Measurements from ENCODE around the gene TUT4. TPM values are rescaled to one million over a fixed set of nuclear protein-coding genes. Genes with fewer than 3 reads are reported as not detected.

Gene TUT4
- total and polyA plus RNA-seq, 2 experiments from 2014 or later, result 37.9 to 58.0 TPM

DNA sequence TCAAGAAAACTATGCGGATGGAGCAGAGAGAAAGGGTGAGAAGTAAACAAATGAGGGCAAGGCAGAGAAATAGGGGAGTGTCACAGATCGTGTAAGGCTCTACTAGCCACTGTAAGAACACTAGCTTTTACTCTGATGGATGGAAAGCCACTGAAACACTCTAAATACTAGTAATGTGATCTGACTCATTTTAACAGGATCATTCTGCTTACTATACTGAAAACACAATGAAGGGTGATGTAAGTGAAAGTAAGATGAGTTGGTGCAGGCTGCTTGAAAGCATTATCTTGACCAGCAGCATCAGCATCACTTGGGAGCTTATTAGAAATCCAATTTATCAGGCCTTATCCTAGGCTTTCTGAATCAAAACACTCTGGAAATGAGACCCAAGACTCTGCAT is 32.7 kb downstream of the TUT4 start:
- H3K9me3 ChIP-seq (ENCODE audit: low read depth), result no peaks in the 10 kb centered on the region
- no peaks in the 10 kb centered on the region for H3K4me1 ChIP-seq (ENCODE audit: insufficient read depth)
- WGBS (ENCODE audit: low lambda C conversion rate, missing lambda C conversion rate), result 77% methylated on average over 2 of the region's 2 CpGs
- TF ChIP-seq, protein P1, sequence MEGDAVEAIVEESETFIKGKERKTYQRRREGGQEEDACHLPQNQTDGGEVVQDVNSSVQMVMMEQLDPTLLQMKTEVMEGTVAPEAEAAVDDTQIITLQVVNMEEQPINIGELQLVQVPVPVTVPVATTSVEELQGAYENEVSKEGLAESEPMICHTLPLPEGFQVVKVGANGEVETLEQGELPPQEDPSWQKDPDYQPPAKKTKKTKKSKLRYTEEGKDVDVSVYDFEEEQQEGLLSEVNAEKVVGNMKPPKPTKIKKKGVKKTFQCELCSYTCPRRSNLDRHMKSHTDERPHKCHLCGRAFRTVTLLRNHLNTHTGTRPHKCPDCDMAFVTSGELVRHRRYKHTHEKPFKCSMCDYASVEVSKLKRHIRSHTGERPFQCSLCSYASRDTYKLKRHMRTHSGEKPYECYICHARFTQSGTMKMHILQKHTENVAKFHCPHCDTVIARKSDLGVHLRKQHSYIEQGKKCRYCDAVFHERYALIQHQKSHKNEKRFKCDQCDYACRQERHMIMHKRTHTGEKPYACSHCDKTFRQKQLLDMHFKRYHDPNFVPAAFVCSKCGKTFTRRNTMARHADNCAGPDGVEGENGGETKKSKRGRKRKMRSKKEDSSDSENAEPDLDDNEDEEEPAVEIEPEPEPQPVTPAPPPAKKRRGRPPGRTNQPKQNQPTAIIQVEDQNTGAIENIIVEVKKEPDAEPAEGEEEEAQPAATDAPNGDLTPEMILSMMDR (IDR thresholded peaks at IDR 0.05; ENCODE audit: poor library complexity), result no peak
- TF ChIP-seq EZH2 (IDR thresholded peaks at IDR 0.05; ENCODE audit: borderline replicate concordance), result no peak
- TF ChIP-seq EZH2phosphoT487 (IDR thresholded peaks at IDR 0.05; ENCODE audit: low read depth, severe bottlenecking, unreplicated experiment), result no peak
- no peak for DNase-seq (ENCODE audit: low spot score)
- no peak overlapping the region for H2AFZ ChIP-seq
- H3K36me3 ChIP-seq (replicated peaks; ENCODE audit: insufficient read depth, low read depth), result no peaks in the 10 kb centered on the region
- H3K27ac ChIP-seq, result no peak overlapping the region
- H3K79me2 ChIP-seq, result peaks cover 76% of the 10 kb centered on the region
- no peak overlapping the region for H3K4me2 ChIP-seq
- H3K4me3 ChIP-seq, result no peak overlapping the region
- no peaks in the 10 kb centered on the region for H3K27me3 ChIP-seq
- no peaks in the 10 kb centered on the region for H3K9me2 ChIP-seq (replicated peaks; ENCODE audit: insufficient read depth)
- H4K20me1 ChIP-seq (ENCODE audit: insufficient read depth, poor library complexity, severe bottlenecking), result no peaks in the 10 kb centered on the region

DNA sequence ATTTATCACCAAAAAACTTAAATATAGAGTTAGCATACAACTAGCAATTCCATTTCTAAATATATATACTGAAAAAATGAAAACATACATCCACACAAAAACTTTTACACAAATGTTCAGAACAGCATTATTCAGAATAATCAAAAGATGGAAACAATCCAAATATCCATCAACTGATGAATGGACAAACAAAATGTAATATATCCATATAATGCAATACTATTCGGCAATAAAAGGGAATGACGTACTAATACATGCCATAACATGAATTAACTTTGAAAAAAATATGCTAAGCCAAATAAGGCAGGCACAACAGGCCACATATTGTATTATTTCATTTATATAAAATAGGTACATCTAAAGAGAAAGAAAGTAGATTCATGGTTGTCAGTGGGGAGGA is 33.9 kb downstream of the TUT4 start:
- Histone ChIP-seq H3K4me1 (ENCODE audit: insufficient read depth) (no peaks in the 10 kb centered on the region), H3K27ac (no peak overlapping the region), H3K4me3 (no peak overlapping the region), H4K20me1 (ENCODE audit: insufficient read depth, poor library complexity, severe bottlenecking) (no peaks in the 10 kb centered on the region), H3K9me2 (replicated peaks; ENCODE audit: insufficient read depth) (no peaks in the 10 kb centered on the region), H2AFZ (no peak overlapping the region), H3K79me2 (peaks cover 66% of the 10 kb centered on the region), H3K27me3 (no peaks in the 10 kb centered on the region), H3K9me3 (ENCODE audit: low read depth) (no peaks in the 10 kb centered on the region), H3K36me3 (replicated peaks; ENCODE audit: insufficient read depth, low read depth) (no peaks in the 10 kb centered on the region), H3K4me2 (no peak overlapping the region)
- WGBS (ENCODE audit: low lambda C conversion rate, missing lambda C conversion rate), result 97% methylated on average over 2 of the region's 2 CpGs
- DNase-seq (ENCODE audit: low spot score), result no peak
- TF ChIP-seq EZH2 (IDR thresholded peaks at IDR 0.05; ENCODE audit: borderline replicate concordance) (no peak), EZH2phosphoT487 (IDR thresholded peaks at IDR 0.05; ENCODE audit: low read depth, severe bottlenecking, unreplicated experiment) (no peak)
- TF ChIP-seq, protein P1 (IDR thresholded peaks at IDR 0.05; ENCODE audit: poor library complexity), result no peak

DNA sequence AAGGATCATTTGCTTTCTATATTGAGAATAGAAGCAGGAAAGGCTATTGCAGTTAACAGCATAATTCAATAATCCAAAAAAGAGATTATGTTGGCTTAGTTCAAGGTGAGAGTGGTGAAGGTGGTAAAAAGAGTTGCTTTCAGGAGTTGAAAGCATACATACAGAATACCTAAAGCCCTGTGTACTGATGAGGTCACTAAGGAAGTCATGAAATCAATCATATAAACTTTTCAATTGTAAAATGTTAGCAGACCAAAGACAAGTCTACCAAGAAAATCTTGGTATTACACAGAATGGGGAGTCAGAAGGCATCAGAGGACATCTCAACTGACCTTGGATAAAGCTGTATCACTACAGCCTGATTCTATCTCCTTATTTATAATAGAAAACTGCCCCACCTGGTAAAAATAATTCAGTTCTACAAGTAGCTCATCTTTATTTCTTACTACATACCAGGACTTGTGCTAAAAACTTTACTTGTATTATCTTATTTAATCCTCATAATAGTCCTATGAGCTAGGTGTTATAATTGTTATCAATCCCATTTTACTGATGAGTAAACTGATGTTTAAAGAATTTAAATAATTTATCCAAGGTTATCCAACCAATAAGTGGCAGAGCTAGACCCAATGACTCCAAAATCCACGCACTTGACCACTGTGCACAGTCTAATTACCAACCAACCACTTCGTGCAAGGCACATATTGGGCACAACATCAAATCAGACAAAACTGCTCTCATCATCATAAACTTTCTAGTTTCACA is 40.9 kb downstream of the TUT4 start:
- Histone ChIP-seq H3K27ac (no peak overlapping the region), H3K4me2 (no peak overlapping the region), H3K79me2 (peaks cover 29% of the 10 kb centered on the region), H4K20me1 (ENCODE audit: insufficient read depth, poor library complexity, severe bottlenecking) (no peaks in the 10 kb centered on the region), H3K4me1 (ENCODE audit: insufficient read depth) (no peaks in the 10 kb centered on the region), H3K9me3 (ENCODE audit: low read depth) (no peaks in the 10 kb centered on the region), H3K4me3 (no peak overlapping the region), H2AFZ (no peak overlapping the region), H3K27me3 (no peaks in the 10 kb centered on the region), H3K9me2 (replicated peaks; ENCODE audit: insufficient read depth) (no peaks in the 10 kb centered on the region), H3K36me3 (replicated peaks; ENCODE audit: insufficient read depth, low read depth) (no peaks in the 10 kb centered on the region)
- WGBS (ENCODE audit: low lambda C conversion rate, missing lambda C conversion rate), result 96% methylated on average over 2 of the region's 2 CpGs
- no peak for DNase-seq (ENCODE audit: low spot score)
- TF ChIP-seq EZH2 (IDR thresholded peaks at IDR 0.05; ENCODE audit: borderline replicate concordance) (no peak), EZH2phosphoT487 (IDR thresholded peaks at IDR 0.05; ENCODE audit: low read depth, severe bottlenecking, unreplicated experiment) (no peak)

DNA sequence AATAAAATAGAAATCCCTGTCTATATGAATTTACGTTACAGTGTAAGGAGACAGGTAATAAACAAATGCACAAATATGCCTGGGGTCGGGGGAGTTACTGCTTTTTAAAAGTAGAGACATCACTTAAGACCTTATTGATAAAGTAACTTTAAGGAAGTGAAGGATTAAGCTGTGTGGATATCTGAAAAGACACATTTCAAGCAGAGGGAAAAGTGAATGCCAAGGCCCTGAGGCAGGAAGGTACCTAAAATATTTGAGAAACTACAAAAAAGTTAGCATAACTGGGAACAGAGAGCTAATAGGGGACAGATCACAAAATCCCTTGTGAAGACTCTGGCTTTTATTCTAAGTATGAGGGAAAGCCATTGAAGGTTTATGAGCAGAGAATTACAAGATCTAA is 41.5 kb downstream of the TUT4 start:
- Histone ChIP-seq H4K20me1 (ENCODE audit: insufficient read depth, poor library complexity, severe bottlenecking) (no peaks in the 10 kb centered on the region), H2AFZ (no peak overlapping the region), H3K9me3 (ENCODE audit: low read depth) (no peaks in the 10 kb centered on the region), H3K79me2 (peaks cover 27% of the 10 kb centered on the region), H3K4me3 (no peak overlapping the region), H3K4me1 (ENCODE audit: insufficient read depth) (no peaks in the 10 kb centered on the region), H3K27ac (no peak overlapping the region), H3K27me3 (no peaks in the 10 kb centered on the region), H3K36me3 (replicated peaks; ENCODE audit: insufficient read depth, low read depth) (no peaks in the 10 kb centered on the region), H3K9me2 (replicated peaks; ENCODE audit: insufficient read depth) (no peaks in the 10 kb centered on the region), H3K4me2 (no peak overlapping the region)
- 76% methylated on average over 2 of the region's 2 CpGs for WGBS (ENCODE audit: low lambda C conversion rate, missing lambda C conversion rate)
- DNase-seq (ENCODE audit: low spot score), result no peak
- TF ChIP-seq EZH2 (IDR thresholded peaks at IDR 0.05; ENCODE audit: borderline replicate concordance) (no peak), EZH2phosphoT487 (IDR thresholded peaks at IDR 0.05; ENCODE audit: low read depth, severe bottlenecking, unreplicated experiment) (no peak)
- TF ChIP-seq, protein P1 (IDR thresholded peaks at IDR 0.05; ENCODE audit: poor library complexity), result no peak
